NCI-H187 treated with DMSO at 0.1 percent for 48 hours (cell line): ENCODE data around the gene HEMK1.

Experiments used
- DNase-seq: peaks from one replicate; lab custom pipeline; 2025; lab: John Stamatoyannopoulos, UW

Gene HEMK1

GRCh38 chr3:50542177-50543034 is 26.9 kb upstream of the HEMK1 start:
- DNase-seq: no peak

GRCh38 chr3:50545781-50546180 is 23.5 kb upstream of the HEMK1 start:
- DNase-seq: no peak

- no peak for DNase-seq
Measured at GRCh38 chr3:50549226-50549625, 20.1 kb upstream of the HEMK1 start.

GRCh38 chr3:50550079-50550736 is 19.1 kb upstream of the HEMK1 start:
- DNase-seq: no peak

- no peak for DNase-seq
Measured at GRCh38 chr3:50551054-50551659, 18.2 kb upstream of the HEMK1 start.

GRCh38 chr3:50551681-50552435 is 17.5 kb upstream of the HEMK1 start:
- no peak for DNase-seq

GRCh38 chr3:50552598-50552997 is 16.7 kb upstream of the HEMK1 start:
- no peak for DNase-seq

GRCh38 chr3:50554553-50554952 is 14.8 kb upstream of the HEMK1 start:
- DNase-seq: no peak

- DNase-seq: no peak
Measured at GRCh38 chr3:50557106-50557505, 12.2 kb upstream of the HEMK1 start.

GRCh38 chr3:50557915-50558314 is 11.4 kb upstream of the HEMK1 start:
- DNase-seq: no peak

- DNase-seq: no peak
Measured at GRCh38 chr3:50559702-50560101, 9.6 kb upstream of the HEMK1 start.

GRCh38 chr3:50562861-50563260 is 6.5 kb upstream of the HEMK1 start:
- DNase-seq: no peak

GRCh38 chr3:50563867-50564266 is 5.5 kb upstream of the HEMK1 start:
- DNase-seq: no peak

- DNase-seq: no peak
Measured at GRCh38 chr3:50564321-50564720, 5.0 kb upstream of the HEMK1 start.

- DNase-seq: no peak
Measured at GRCh38 chr3:50567011-50567385, 2.3 kb upstream of the HEMK1 start.

- peak; percentile 25 for DNase-seq
Measured at GRCh38 chr3:50567386-50568167, 1.7 kb upstream of the HEMK1 start, which contains the start of gene C3orf18. C3orf18 (minus strand) TSS chr3:50567747; CDS start chr3:50565699, 2,048 bp downstream.

- no peak for DNase-seq
Measured at GRCh38 chr3:50570508-50571279, 1.4 kb downstream of the HEMK1 start.

- no peak for DNase-seq
Measured at GRCh38 chr3:50571486-50571885, 2.2 kb downstream of the HEMK1 start.

GRCh38 chr3:50572158-50572557 is 2.8 kb downstream of the HEMK1 start:
- DNase-seq: peak; percentile 7

- no peak for DNase-seq
Measured at GRCh38 chr3:50572801-50573371, 3.6 kb downstream of the HEMK1 start.
